Immature natural killer cell (primary cell): ENCODE results near the gene SF3B4. TPM values are rescaled to one million over a fixed set of nuclear protein-coding genes. Genes with fewer than 3 reads are reported as not detected.

Experiments
- DNase-seq, 3 donors: peaks; one replicate each; pipeline ENCODE4 v3.0.0; 2022; ENCODE audit warnings: mixed read lengths in 1 of 3
- H3K27ac Mint-ChIP-seq, 6 donors: one replicate each; pipeline ENCODE4 v1.8.0; 2020; ENCODE audit warnings: mixed read lengths in 6 of 6, mild to moderate bottlenecking in 5 of 6, inconsistent platforms in 4 of 6, moderate library complexity in 3 of 6
- H3K27me3 Mint-ChIP-seq, 3 donors: one replicate each; pipeline ENCODE4 v1.8.0; 2020 to 2021; ENCODE audit warnings: low read depth in 3 of 3, mild to moderate bottlenecking in 3 of 3, mixed read lengths in 3 of 3, moderate library complexity in 3 of 3, inconsistent platforms in 1 of 3
- H3K36me3 Mint-ChIP-seq, 3 donors: one replicate each; pipeline ENCODE4 v1.8.0; 2020; ENCODE audit warnings: mixed read lengths in 3 of 3, inconsistent platforms in 2 of 3, mild to moderate bottlenecking in 2 of 3
- H3K4me1 Mint-ChIP-seq, 2 donors: one replicate each; pipeline ENCODE4 v1.8.0; 2020; ENCODE audit warnings: inconsistent platforms in 2 of 2, mild to moderate bottlenecking in 2 of 2, mixed read lengths in 2 of 2, moderate library complexity in 1 of 2
- H3K4me3 Mint-ChIP-seq, 5 donors: one replicate each; pipeline ENCODE4 v1.8.0; 2020; ENCODE audit warnings: mild to moderate bottlenecking in 5 of 5, mixed read lengths in 5 of 5, inconsistent platforms in 3 of 5, moderate library complexity in 3 of 5
- H3K9me3 Mint-ChIP-seq, 6 donors: one replicate each; pipeline ENCODE4 v1.8.0; 2020; ENCODE audit warnings: mild to moderate bottlenecking in 6 of 6, mixed read lengths in 6 of 6, inconsistent platforms in 4 of 6, moderate library complexity in 3 of 6
- polyA plus RNA-seq, 3 donors: library from polyadenylated mRNA; unstranded; fragments of 300-500 nt; fragmentation: Illumina TruSeq; gene quantifications; one replicate each; pipeline ENCODE4 v1.2.3, GENCODE V29; 2021

Gene SF3B4
- polyA plus RNA-seq, 3 donors from 2014 or later = 70.1 to 137 (median 103) TPM

DNA sequence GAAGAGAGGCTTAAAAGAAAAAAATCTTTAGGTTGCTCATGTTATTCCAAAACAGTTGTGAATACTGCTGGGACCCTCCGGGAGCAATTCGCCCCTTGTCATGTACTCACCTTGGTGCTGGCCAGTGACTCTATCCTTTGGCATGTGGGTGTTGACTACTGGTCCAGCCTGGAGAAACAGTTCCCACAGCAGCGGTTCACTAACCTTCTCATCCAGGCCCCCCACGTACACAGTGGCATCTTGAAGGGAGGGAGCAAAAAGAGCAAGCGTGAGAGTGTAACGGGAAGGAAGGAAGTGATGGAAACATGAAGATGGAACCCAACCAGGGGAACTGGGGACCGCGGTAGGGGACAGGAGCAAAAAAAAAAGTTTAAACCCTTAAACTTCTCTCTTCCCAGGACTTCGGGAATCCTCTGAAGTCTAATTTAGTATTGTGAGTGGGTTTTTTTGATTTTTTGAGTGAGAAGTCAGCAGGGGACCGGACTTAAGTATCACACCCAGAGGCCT is 494 bp downstream of the SF3B4 start:
- peaks cover 0 to 20% (median 7%) of the 10 kb centered on the region in 3 donors for H3K27me3 Mint-ChIP-seq
- peaks cover 24 to 38% (median 29%) of the 10 kb centered on the region in 3 donors for H3K36me3 Mint-ChIP-seq
- peaks cover 0 to 2% (median 0%) of the 10 kb centered on the region in 6 donors for H3K9me3 Mint-ChIP-seq
- H3K27ac Mint-ChIP-seq = peak overlapping the region; percentile 94 to 100 (median 98)
- no peak for DNase-seq
- H3K4me1 Mint-ChIP-seq = peaks cover 43 to 59% of the 10 kb centered on the region in 2 donors
- H3K4me3 Mint-ChIP-seq = peak overlapping the region; percentile 93 to 97 (median 96)

DNA sequence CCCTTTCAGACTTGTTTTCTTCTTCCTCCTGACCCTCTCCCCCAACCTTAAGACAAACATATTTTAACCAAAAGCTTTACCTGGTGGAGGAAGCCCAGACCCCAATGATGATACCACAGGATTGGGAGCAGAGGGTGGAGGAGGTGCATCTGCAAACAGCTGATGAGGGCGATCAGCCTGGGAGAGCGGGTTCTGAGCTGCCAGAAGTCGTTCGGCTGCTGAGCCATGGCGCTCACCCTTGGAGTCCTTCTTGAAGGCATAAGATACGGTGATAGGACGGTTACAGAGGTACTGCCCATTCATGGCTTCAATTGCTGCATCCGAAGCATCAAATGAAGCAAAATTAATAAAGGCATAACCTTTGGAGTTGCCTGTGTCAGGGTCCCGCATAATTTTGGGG is 1.3 kb downstream of the SF3B4 start:
- no peak for DNase-seq
- peak overlapping the region; percentile 24 to 95 (median 40) for H3K27ac Mint-ChIP-seq
- H3K36me3 Mint-ChIP-seq = peaks cover 28 to 42% (median 36%) of the 10 kb centered on the region in 3 donors
- peaks cover 43 to 59% of the 10 kb centered on the region in 2 donors for H3K4me1 Mint-ChIP-seq
- H3K27me3 Mint-ChIP-seq = peaks cover 0 to 20% (median 5%) of the 10 kb centered on the region in 3 donors
- peak overlapping the region; percentile 56 to 97 (median 67) for H3K4me3 Mint-ChIP-seq
- no peaks in the 10 kb centered on the region for H3K9me3 Mint-ChIP-seq

GRCh38 chr1:149925751-149926150 is 1.9 kb downstream of the SF3B4 start:
- H3K4me1 Mint-ChIP-seq = peaks cover 43 to 59% of the 10 kb centered on the region in 2 donors
- H3K9me3 Mint-ChIP-seq = no peaks in the 10 kb centered on the region
- H3K4me3 Mint-ChIP-seq = peak overlapping the region; percentile 56 to 97 (median 78)
- H3K27ac Mint-ChIP-seq = peak overlapping the region in 5 of 6 donors; percentile 39 to 80 (median 45)
- peaks cover 0 to 20% (median 5%) of the 10 kb centered on the region in 3 donors for H3K27me3 Mint-ChIP-seq
- DNase-seq = no peak
- H3K36me3 Mint-ChIP-seq = peaks cover 28 to 42% (median 37%) of the 10 kb centered on the region in 3 donors

GRCh38 chr1:149925345-149925744 is 2.3 kb downstream of the SF3B4 start:
- Mint-ChIP-seq H3K4me3 (peak overlapping the region; percentile 42 to 96 (median 56)), H3K36me3 (peaks cover 28 to 42% (median 39%) of the 10 kb centered on the region in 3 donors), H3K4me1 (peaks cover 43 to 59% of the 10 kb centered on the region in 2 donors), H3K27me3 (peaks cover 0 to 19% (median 5%) of the 10 kb centered on the region in 3 donors), H3K27ac (peak overlapping the region in 4 of 6 donors; percentile 34 to 57 (median 45)), H3K9me3 (no peaks in the 10 kb centered on the region)
- no peak for DNase-seq

DNA sequence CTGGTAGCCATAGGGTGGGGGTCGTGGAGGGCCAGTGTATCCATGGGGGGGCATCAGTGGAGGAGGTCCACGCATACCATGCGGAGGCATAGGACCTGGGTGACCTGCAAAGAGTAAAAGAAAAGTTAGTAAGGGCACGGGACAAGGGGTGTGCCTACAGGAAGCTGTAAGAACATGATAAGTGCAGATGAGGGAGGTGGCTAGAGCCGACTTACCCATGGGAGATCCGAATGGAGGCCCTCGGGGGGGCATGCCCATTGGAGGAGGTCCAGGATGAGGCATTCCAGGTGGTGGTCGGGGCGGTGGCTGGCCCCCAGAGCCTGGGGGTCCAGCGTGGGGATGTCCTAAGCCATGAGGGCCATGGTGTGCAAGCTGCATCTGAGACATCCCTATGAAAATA is 4.0 kb downstream of the SF3B4 start:
- Mint-ChIP-seq H3K36me3 (peaks cover 28 to 42% (median 39%) of the 10 kb centered on the region in 3 donors), H3K27me3 (peaks cover 3 to 17% (median 6%) of the 10 kb centered on the region in 3 donors), H3K27ac (peak overlapping the region in 3 of 6 donors; percentile 1 to 57 (median 26)), H3K4me3 (no peak overlapping the region), H3K4me1 (peaks cover 36 to 50% of the 10 kb centered on the region in 2 donors), H3K9me3 (no peaks in the 10 kb centered on the region)
- DNase-seq = no peak

DNA sequence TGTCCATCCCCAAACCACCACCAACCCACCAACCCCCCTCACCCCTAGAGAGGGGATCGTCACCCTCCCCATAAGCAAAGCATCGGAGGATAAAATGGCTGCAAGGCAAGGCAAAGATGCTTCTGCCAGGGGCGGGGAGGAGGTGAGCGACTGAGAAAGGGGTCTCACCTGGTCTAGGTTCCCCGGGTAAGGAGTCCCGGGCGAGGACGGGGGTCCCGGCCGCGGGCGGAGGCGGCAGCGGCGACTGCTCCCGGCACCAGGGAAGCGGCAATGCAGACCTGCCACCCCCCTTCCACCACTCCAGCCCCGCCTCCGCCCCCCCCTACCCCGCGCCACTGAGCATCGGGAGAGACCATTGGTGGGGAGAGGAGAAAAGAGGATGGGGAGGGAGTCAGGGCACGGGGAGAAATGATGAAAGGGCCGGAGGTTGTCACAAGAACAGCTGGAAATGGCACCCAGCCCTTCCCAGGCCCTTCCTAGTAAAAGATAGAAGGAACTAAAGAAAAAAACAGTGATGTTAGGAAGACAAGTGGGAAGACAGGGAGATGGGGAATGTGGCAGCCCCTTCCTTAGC is 9.9 kb downstream of the SF3B4 start, which contains the start of gene SV2A:
Gene SV2A, minus strand, starts transcription at position 274 of the 574 bp plus-strand sequence. CDS start 4,004 bp downstream, outside the sequence.
- H3K4me1 Mint-ChIP-seq = peaks cover 12 to 14% of the 10 kb centered on the region in 2 donors
- peaks cover 4 to 10% (median 8%) of the 10 kb centered on the region in 3 donors for H3K36me3 Mint-ChIP-seq
- H3K27ac Mint-ChIP-seq = no peak within 1 kb of the TSS
- H3K27me3 Mint-ChIP-seq = peaks cover 7 to 22% (median 12%) of the 10 kb centered on the region in 3 donors
- H3K9me3 Mint-ChIP-seq = no peaks in the 10 kb centered on the region
- no peak for DNase-seq
- H3K4me3 Mint-ChIP-seq = peak within 1 kb of the TSS; percentile 47 to 78 (median 76)

DNA sequence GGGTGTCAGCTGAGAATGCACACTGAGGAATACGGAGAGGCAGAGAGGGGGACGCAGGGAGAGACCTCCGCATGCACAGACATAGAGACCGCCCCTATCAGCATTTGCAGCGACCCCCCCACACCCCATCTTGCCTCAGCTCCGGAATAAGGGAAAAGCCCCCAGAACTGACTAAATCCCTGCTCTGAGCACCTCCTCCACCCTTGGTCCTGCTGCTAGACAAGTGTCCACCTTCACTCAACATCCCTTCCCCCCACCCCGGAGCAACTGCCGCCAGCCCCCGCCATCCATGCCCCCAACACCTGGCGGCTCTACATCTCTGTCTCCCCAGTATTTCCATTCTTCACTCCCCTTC is 10.7 kb downstream of the SF3B4 start:
- Mint-ChIP-seq H3K4me1 (peaks cover 12 to 14% of the 10 kb centered on the region in 2 donors), H3K36me3 (peaks cover 4 to 8% (median 4%) of the 10 kb centered on the region in 3 donors), H3K27ac (no peak overlapping the region)

DNA sequence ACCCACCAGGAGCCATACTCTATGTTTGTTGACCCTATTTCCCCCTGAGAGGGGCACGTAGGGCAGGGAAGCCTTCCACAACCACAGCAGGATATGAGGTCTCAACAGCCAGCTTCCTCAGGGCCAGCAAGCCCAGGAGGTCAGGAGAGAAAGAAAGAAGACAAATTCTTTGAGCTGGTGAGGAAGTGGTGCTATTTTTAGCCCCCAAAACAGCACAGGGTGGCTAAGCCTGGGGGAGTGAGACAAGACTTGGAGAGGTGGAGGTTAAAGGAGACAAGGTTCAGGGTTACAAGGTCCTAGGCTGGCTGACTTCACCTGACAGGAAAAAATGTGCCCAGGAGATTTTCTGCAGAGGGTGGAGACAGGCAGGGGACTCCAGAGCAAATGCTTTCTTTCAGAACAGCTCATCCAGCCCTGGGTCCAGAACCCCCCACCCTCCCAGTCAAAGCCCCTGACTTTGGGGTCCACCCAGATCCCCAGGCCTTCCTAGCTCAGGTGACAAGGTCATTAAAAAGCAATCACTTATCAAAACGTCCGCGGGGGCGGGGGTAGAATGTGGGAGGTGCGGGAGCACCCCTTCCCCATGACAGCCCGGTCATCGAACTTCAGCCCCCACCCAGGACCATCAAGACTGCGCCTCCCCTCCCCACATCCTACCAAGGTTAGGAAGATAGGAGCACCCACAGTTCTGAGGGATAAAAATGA is 11.3 kb downstream of the SF3B4 start:
- peaks cover 8 to 24% (median 12%) of the 10 kb centered on the region in 3 donors for H3K27me3 Mint-ChIP-seq
- peaks cover 12 to 14% of the 10 kb centered on the region in 2 donors for H3K4me1 Mint-ChIP-seq
- no peaks in the 10 kb centered on the region for H3K9me3 Mint-ChIP-seq
- DNase-seq = no peak
- H3K27ac Mint-ChIP-seq = peak overlapping the region in 1 of 6 donors; percentile 34
- peak overlapping the region in 4 of 5 donors; percentile 26 to 69 (median 48) for H3K4me3 Mint-ChIP-seq
- H3K36me3 Mint-ChIP-seq = peaks cover 0 to 3% (median 0%) of the 10 kb centered on the region in 3 donors

More for the DNA sequence above, 10.7 kb downstream of the SF3B4 start:
- DNase-seq = no peak
- Mint-ChIP-seq H3K9me3 (no peaks in the 10 kb centered on the region), H3K27me3 (peaks cover 7 to 24% (median 12%) of the 10 kb centered on the region in 3 donors), H3K4me3 (peak overlapping the region in 4 of 5 donors; percentile 47 to 76 (median 59))

DNA sequence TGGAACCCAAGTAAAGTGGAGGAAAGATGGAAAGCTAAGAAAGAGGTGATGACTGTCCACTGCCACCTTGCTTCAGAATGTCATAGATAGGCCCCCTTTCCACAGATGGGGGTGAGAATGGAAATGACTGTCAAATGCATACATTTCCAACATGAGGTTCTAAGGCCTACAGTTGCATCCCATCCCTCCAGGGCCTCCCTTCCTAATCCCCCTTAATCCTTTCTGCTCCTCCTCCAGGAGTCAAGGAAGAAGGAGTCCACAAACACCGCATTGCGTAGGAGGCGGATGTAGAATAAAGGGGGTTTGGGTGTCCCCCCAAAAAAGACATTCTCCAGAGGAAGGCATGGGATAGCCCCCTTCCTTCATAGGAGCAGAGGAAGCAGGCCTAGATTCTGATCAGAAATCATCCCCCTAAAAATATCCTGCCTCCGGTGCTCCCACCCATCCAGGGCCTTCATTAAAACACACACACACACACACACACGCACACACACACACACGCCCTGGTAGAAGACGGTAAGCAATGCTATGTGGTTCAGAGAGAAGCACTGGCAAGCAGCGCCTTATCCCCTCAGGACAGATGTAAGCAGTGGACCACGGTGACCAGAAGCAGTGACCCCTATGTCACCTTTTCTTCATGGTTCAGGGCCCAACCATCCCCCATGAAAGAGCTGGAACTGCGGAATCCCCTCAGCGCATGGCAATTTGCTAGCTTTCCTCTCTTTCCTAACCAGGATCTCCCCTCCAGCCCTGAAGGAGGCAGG is 12.0 kb downstream of the SF3B4 start:
- Mint-ChIP-seq H3K9me3 (no peaks in the 10 kb centered on the region), H3K36me3 (peaks cover 0 to under 1% (median 0%) of the 10 kb centered on the region in 3 donors), H3K27me3 (peaks cover 12 to 24% (median 12%) of the 10 kb centered on the region in 3 donors), H3K4me3 (peak overlapping the region in 3 of 5 donors; percentile 24 to 28 (median 26)), H3K27ac (no peak overlapping the region), H3K4me1 (peaks cover 12 to 14% of the 10 kb centered on the region in 2 donors)
- no peak for DNase-seq

DNA sequence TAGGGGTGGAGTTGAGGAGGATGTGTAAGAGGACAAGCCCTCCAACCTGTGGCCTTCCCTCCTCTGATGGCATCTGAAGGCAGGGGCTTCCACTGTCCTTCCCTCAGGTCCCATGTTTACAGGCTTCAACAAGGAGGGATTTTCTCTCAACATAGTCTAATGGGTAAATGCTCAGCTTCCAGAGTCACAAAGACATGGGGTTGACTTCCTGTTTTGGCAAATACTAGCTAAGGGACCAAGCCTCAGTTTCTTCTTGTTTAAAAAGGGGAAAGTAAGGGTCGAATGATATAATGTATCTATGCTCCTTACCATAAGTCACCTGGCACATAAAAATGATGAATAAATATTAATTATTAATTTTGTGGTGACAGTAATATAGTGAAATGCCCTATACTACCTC is 13.1 kb downstream of the SF3B4 start:
- no peaks in the 10 kb centered on the region for H3K36me3 Mint-ChIP-seq
- no peak for DNase-seq
- H3K27ac Mint-ChIP-seq = no peak overlapping the region
- H3K4me1 Mint-ChIP-seq = peaks cover 12 to 14% of the 10 kb centered on the region in 2 donors
- peaks cover 12 to 26% (median 16%) of the 10 kb centered on the region in 3 donors for H3K27me3 Mint-ChIP-seq
- H3K4me3 Mint-ChIP-seq = no peak overlapping the region
- no peaks in the 10 kb centered on the region for H3K9me3 Mint-ChIP-seq

DNA sequence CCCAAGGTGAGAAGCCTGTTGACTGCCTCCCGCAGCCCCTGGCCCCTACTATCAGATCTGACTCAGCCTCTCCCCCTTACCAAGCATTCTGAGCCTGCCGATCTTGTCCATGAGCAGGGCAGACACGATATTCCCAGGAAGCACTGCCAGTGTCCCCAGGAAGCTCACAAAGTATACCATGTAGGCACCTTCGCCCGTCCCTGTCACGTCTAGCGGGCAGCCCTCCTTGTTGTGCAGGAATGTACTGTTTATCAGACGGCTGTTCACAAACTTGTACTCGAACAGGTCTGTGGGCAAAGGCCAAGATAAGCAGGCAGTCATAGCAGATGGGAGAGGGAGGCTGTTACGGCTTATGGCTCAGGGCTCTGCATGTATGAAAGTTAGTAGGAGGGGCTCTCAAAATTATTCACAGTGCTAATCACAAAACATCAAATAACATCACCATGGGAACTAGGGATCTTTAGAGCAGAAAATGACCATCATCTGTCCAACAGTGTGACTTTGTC is 21.0 kb downstream of the SF3B4 start:
- DNase-seq = no peak
- H3K27me3 Mint-ChIP-seq = peaks cover 4 to 8% (median 5%) of the 10 kb centered on the region in 3 donors
- no peak overlapping the region for H3K27ac Mint-ChIP-seq
- no peaks in the 10 kb centered on the region for H3K9me3 Mint-ChIP-seq
- peaks cover 0 to 4% (median 3%) of the 10 kb centered on the region in 3 donors for H3K36me3 Mint-ChIP-seq
- no peaks in the 10 kb centered on the region for H3K4me1 Mint-ChIP-seq
- no peak overlapping the region for H3K4me3 Mint-ChIP-seq

DNA sequence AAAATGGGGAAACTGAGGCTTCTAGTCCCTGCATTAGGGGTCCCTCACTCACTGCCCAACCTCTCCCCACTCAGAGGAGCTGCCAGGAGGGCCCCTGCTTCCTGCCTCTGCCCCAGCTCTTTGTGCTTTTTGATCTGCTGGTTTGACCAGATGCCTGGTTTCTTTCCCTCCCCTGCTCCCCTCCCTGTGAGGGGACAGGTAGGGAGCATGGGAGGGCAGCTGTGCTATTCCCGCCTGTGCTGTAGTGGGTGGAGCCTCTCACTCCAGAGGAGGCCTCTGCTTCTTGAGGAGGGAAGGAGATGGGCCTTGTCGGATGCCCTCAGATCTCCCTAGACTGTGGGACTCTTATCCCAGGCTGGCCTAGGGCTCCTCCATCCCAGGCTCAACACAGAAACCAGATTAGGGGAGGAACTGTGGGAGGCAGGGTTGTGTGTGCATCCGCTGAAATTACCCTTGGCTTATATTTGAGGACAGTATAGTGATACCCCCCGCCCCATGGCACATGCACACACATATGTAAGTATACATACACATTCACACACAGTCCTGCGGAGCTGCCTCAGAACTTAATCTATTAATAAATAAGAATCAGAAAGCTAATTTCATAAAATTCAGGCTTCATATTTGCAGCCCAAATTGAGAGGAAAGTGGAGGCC is 23.6 kb downstream of the SF3B4 start:
- Mint-ChIP-seq H3K27ac (no peak overlapping the region), H3K4me3 (no peak overlapping the region), H3K4me1 (peaks cover 18 to 22% of the 10 kb centered on the region in 2 donors), H3K36me3 (peaks cover 0 to 4% (median 3%) of the 10 kb centered on the region in 3 donors), H3K9me3 (no peaks in the 10 kb centered on the region), H3K27me3 (peaks cover 2 to 3% (median 2%) of the 10 kb centered on the region in 3 donors)
- no peak for DNase-seq
